PFSK-1 (cell line): ENCODE results near the gene TRPC6.

ENCODE experiments used
- FOXP2 ChIP-seq: optimal IDR thresholded peaks from 2 replicates; pipeline ENCODE3; 2011; ENCODE audit warnings: borderline replicate concordance, control low read depth, inconsistent platforms; ENCODE audit not compliant: insufficient read depth; ENCODE audit errors: extremely low read length, extremely low read depth
- POLR2AphosphoS5 ChIP-seq: IDR thresholded peaks from 2 replicates; pipeline ENCODE4 v1.6.1; 2012; ENCODE audit warnings: low read depth, mild to moderate bottlenecking, control low read depth, low read length, moderate library complexity
- SIN3A ChIP-seq: IDR thresholded peaks from 2 replicates; pipeline ENCODE4 v1.6.1; 2012; ENCODE audit warnings: mild to moderate bottlenecking, low read length, moderate library complexity, borderline replicate concordance; ENCODE audit not compliant: insufficient read depth
- TAF1 ChIP-seq: IDR thresholded peaks from 2 replicates; pipeline ENCODE4 v1.6.1; 2012; ENCODE audit warnings: low read length, control low read depth, borderline replicate concordance; ENCODE audit not compliant: insufficient read depth
- TF ChIP-seq, protein P1 (sequence below), 2 experiments: IDR thresholded peaks; 2 replicates each; pipeline versions ENCODE4 v1.6.1 to v1.8.0; 2011 to 2012; ENCODE audit warnings: low read depth in 2 of 2, low read length in 2 of 2, control low read depth in 1 of 2, inconsistent platforms in 1 of 2, mild to moderate bottlenecking in 1 of 2, moderate library complexity in 1 of 2; ENCODE audit not compliant: insufficient read depth in 1 of 2

TRPC6 gene

DNA sequence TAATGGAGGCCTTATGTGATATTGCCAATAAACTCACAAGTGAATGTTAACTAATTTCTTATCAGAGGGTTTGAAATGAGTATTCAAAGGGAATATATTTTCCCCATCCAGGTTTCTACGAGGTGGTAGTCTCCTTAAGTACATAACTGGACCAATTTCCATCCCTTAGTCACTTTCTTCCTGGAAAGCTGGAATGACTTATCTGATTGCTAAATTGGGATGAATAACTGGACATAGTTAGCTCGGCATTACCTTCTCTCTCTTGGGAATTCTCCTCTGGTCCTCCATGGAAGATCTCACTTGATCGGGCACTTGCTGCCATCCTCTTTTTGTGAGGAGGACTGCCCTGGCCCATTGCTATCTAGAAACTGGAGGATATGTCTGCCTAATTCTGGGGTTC lies 109.1 kb downstream of the TRPC6 start:
- TF ChIP-seq POLR2AphosphoS5 (no peak), TAF1 (no peak), FOXP2 (no peak), SIN3A (no peak)
- TF ChIP-seq, protein P1, sequence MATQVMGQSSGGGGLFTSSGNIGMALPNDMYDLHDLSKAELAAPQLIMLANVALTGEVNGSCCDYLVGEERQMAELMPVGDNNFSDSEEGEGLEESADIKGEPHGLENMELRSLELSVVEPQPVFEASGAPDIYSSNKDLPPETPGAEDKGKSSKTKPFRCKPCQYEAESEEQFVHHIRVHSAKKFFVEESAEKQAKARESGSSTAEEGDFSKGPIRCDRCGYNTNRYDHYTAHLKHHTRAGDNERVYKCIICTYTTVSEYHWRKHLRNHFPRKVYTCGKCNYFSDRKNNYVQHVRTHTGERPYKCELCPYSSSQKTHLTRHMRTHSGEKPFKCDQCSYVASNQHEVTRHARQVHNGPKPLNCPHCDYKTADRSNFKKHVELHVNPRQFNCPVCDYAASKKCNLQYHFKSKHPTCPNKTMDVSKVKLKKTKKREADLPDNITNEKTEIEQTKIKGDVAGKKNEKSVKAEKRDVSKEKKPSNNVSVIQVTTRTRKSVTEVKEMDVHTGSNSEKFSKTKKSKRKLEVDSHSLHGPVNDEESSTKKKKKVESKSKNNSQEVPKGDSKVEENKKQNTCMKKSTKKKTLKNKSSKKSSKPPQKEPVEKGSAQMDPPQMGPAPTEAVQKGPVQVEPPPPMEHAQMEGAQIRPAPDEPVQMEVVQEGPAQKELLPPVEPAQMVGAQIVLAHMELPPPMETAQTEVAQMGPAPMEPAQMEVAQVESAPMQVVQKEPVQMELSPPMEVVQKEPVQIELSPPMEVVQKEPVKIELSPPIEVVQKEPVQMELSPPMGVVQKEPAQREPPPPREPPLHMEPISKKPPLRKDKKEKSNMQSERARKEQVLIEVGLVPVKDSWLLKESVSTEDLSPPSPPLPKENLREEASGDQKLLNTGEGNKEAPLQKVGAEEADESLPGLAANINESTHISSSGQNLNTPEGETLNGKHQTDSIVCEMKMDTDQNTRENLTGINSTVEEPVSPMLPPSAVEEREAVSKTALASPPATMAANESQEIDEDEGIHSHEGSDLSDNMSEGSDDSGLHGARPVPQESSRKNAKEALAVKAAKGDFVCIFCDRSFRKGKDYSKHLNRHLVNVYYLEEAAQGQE (IDR thresholded peaks at IDR 0.05; ENCODE audit: insufficient read depth in 1 of 2, low read depth in 2 of 2, low read length in 2 of 2), result no peak

GRCh38 chr11:101470881-101471520 lies 112.8 kb downstream of the TRPC6 start:
- TF ChIP-seq, protein P1 (IDR thresholded peaks at IDR 0.05; ENCODE audit: insufficient read depth in 1 of 2, low read depth in 2 of 2, low read length in 2 of 2), result no peak
- TF ChIP-seq TAF1, result no peak
- TF ChIP-seq POLR2AphosphoS5, result no peak
- TF ChIP-seq SIN3A, result no peak

DNA sequence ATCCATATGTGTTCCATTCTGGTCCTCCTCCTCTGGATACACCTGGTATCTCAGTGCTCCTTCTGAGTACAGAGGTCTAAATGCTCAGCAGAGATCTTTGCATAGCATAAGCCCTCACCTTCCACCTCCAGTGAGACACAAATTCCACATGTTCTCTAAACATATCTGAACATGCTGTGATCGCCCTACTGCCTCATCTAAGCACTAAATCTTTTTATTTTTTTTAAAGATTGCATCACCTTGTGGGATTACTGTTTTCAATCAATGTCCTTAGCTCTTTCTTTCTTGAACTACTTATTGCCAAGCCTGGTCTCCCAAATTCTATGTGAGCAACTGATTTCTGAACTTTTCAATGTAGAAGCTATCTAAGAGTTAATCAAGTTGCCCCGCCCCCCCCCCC lies 113.4 kb downstream of the TRPC6 start:
- TF ChIP-seq TAF1, result no peak
- TF ChIP-seq, protein P1 (IDR thresholded peaks at IDR 0.05; ENCODE audit: insufficient read depth in 1 of 2, low read depth in 2 of 2, low read length in 2 of 2), result no peak

DNA sequence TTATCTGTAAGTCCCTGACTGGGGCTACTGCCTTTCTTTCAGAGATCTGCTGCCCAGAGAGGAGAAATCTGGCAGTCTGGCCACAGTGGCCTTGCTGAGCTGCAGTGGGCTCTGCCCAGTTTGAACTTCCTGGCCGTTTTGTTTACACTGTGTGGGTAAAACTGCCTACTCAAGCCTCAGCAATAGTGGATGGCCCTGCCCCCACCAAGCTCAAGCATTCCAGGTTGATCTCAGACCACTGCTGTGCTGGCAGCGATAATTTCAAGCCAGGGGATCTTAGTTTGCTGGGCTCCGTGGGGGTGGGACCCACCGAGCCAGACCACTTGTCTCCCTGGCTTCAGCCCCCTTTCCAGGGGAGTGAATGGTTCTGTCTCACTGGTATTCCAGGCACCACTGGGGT lies 117.5 kb downstream of the TRPC6 start:
- TF ChIP-seq POLR2AphosphoS5, result no peak

- TF ChIP-seq TAF1 (no peak), POLR2AphosphoS5 (no peak), SIN3A (no peak), FOXP2 (no peak)
- TF ChIP-seq, protein P1 (IDR thresholded peaks at IDR 0.05; ENCODE audit: insufficient read depth in 1 of 2, low read depth in 2 of 2, low read length in 2 of 2), result no peak
Observed at GRCh38 chr11:101459020-101459419, 124.8 kb downstream of the TRPC6 start.

- TF ChIP-seq TAF1 (no peak), FOXP2 (no peak), SIN3A (no peak), POLR2AphosphoS5 (no peak)
- TF ChIP-seq, protein P1 (IDR thresholded peaks at IDR 0.05; ENCODE audit: insufficient read depth in 1 of 2, low read depth in 2 of 2, low read length in 2 of 2), result no peak
Observed at GRCh38 chr11:101458161-101458560, 125.6 kb downstream of the TRPC6 start.
